Measurements from ENCODE around the gene VPS51.

VPS51 gene

GRCh38 chr11:65072631-65072966 lies 23.4 kb upstream of the VPS51 start:
- DNase-seq (ENCODE audit: low read depth in 2 of 2) = no peak

GRCh38 chr11:65077451-65077850 lies 18.6 kb upstream of the VPS51 start:
- no peak for DNase-seq (ENCODE audit: low read depth in 2 of 2)

GRCh38 chr11:65078151-65078550 lies 17.9 kb upstream of the VPS51 start:
- peak; percentile 55 to 74 for DNase-seq (ENCODE audit: low read depth in 2 of 2)

GRCh38 chr11:65078786-65079342 lies 17.1 kb upstream of the VPS51 start:
- DNase-seq (ENCODE audit: low read depth in 2 of 2) = no peak

- no peak for DNase-seq (ENCODE audit: low read depth in 2 of 2)
Measured at GRCh38 chr11:65083134-65083833, 12.7 kb upstream of the VPS51 start.

- DNase-seq (ENCODE audit: low read depth in 2 of 2) = peak; percentile 91 to 93
Measured at GRCh38 chr11:65083834-65084597, 12.0 kb upstream of the VPS51 start, which contains the start of the genes CDCA5 and ZFPL1. Gene CDCA5, minus strand, starts transcription at chr11:65084040. Its CDS starts 62 bp downstream, at chr11:65083978. Gene ZFPL1, plus strand, starts transcription at chr11:65084222. Its CDS starts 477 bp downstream, at chr11:65084699.

- DNase-seq (ENCODE audit: low read depth in 2 of 2) = no peak
Measured at GRCh38 chr11:65084598-65085375, 11.2 kb upstream of the VPS51 start.

- DNase-seq (ENCODE audit: low read depth in 2 of 2) = no peak
Measured at GRCh38 chr11:65085446-65085845, 10.6 kb upstream of the VPS51 start.

GRCh38 chr11:65086809-65087208 lies 9.2 kb upstream of the VPS51 start:
- no peak for DNase-seq (ENCODE audit: low read depth in 2 of 2)

- no peak for DNase-seq (ENCODE audit: low read depth in 2 of 2)
Measured at GRCh38 chr11:65087216-65087615, 8.8 kb upstream of the VPS51 start.

GRCh38 chr11:65087827-65088226 lies 8.2 kb upstream of the VPS51 start:
- DNase-seq (ENCODE audit: low read depth in 2 of 2) = no peak

GRCh38 chr11:65089621-65090020 lies 6.4 kb upstream of the VPS51 start:
- no peak for DNase-seq (ENCODE audit: low read depth in 2 of 2)

- DNase-seq (ENCODE audit: low read depth in 2 of 2) = no peak
Measured at GRCh38 chr11:65090628-65091027, 5.4 kb upstream of the VPS51 start.

- DNase-seq (ENCODE audit: low read depth in 2 of 2) = no peak
Measured at GRCh38 chr11:65095427-65095826, 587 bp upstream of the VPS51 start.

GRCh38 chr11:65096926-65097325 lies 912 bp downstream of the VPS51 start:
- no peak for DNase-seq (ENCODE audit: low read depth in 2 of 2)

GRCh38 chr11:65100674-65101350 lies 4.8 kb downstream of the VPS51 start:
- no peak for DNase-seq (ENCODE audit: low read depth in 2 of 2)

- no peak for DNase-seq (ENCODE audit: low read depth in 2 of 2)
Measured at GRCh38 chr11:65102142-65103095, 6.4 kb downstream of the VPS51 start.

GRCh38 chr11:65103476-65103875 lies 7.5 kb downstream of the VPS51 start:
- DNase-seq (ENCODE audit: low read depth in 2 of 2) = no peak

- DNase-seq (ENCODE audit: low read depth in 2 of 2) = no peak
Measured at GRCh38 chr11:65104628-65105027, 8.6 kb downstream of the VPS51 start.

GRCh38 chr11:65107078-65107477 lies 11.1 kb downstream of the VPS51 start:
- no peak for DNase-seq (ENCODE audit: low read depth in 2 of 2)
